ENCODE results near the gene NDUFAF4.

Gene NDUFAF4

DNA sequence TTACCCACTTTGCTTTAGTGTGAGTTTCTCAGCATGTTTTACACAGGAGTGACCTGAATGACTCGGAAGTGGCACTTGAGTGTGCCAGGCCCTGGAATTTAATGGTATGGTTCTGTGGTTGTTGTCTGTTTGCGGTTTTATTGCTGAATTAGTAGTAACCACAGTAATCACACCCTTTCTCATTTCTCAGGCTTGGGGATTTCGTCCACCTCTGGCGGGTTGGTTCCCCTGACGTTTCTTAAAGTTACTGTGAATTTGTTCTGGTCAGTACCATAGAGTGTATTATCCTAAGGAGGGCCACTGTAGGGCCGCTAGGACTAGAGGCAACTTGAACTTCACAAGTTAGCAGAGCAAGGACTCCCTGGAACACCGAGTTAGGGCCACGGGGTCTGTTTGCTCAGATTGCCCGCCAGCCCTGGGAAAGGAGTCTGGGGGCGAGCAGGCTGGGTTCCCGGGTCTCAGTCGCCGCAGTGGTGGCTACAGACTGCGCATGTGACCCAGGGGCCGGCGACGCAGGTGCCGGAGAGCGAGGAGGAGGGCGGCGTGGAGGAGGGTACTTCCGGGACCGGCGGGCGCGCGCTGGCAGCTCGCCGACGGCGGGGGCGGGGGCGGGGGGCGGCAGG is 26.3 kb upstream of the NDUFAF4 start:
- H4K12ac ChIP-seq (ENCODE audit: low read depth, low read length) = no peak overlapping the region
- no peak overlapping the region for H3K4ac ChIP-seq (ENCODE audit: low read depth, low read length)
- no peaks in the 10 kb centered on the region for H3K27me3 ChIP-seq (ENCODE audit: insufficient read depth, low read length)
- H2AFZ ChIP-seq (ENCODE audit: insufficient read depth, low read length, poor library complexity) = peak overlapping the region; percentile 94
- peaks cover 2% of the 10 kb centered on the region for H3K79me1 ChIP-seq (ENCODE audit: low read length)
- DNase-seq = no peak
- no CpG with 5 or more reads among the region's 34 CpGs for WGBS (ENCODE audit: extremely low coverage, insufficient coverage, insufficient read length)
- H4K8ac ChIP-seq (ENCODE audit: low read depth, low read length) = peak overlapping the region; percentile 92
- H3K4me1 ChIP-seq (ENCODE audit: control insufficient read depth in 1 of 2, insufficient read depth in 2 of 2, low read length in 2 of 2) = peaks cover 0 to 3% of the 10 kb centered on the region in 2 experiments
- no peaks in the 10 kb centered on the region for H3K9me3 ChIP-seq (ENCODE audit: insufficient read depth, low read depth, low read length)
- no peak overlapping the region for H2BK5ac ChIP-seq (ENCODE audit: low read depth, low read length, poor library complexity)
- H3K4me2 ChIP-seq (ENCODE audit: low read length) = peak overlapping the region; percentile 77
- H3K23ac ChIP-seq (ENCODE audit: low read length) = no peak overlapping the region
- no peak overlapping the region for H2BK12ac ChIP-seq (ENCODE audit: low read length)
- no peak overlapping the region for H4K91ac ChIP-seq (ENCODE audit: low read depth, low read length)
- no peaks in the 10 kb centered on the region for H3K36me3 ChIP-seq (ENCODE audit: control insufficient read depth in 1 of 2, insufficient read depth in 2 of 2, low read length in 2 of 2)
- H2BK120ac ChIP-seq (ENCODE audit: insufficient read depth, low read length, poor library complexity) = no peak overlapping the region
- peak overlapping the region; percentile 39 for H3K14ac ChIP-seq (ENCODE audit: low read length)
- peak overlapping the region; percentile 81 for H3K4me3 ChIP-seq (ENCODE audit: low read depth, low read length)
- peak overlapping the region; percentile 29 for H3K18ac ChIP-seq (ENCODE audit: low read length)
- peak overlapping the region; percentile 46 for H3K9ac ChIP-seq (ENCODE audit: low read length)
- no peak overlapping the region for H2AK5ac ChIP-seq (ENCODE audit: low read length)
- no peak overlapping the region for H3K27ac ChIP-seq (ENCODE audit: low read depth, low read length)
- no peaks in the 10 kb centered on the region for H3K79me2 ChIP-seq (ENCODE audit: control insufficient read depth, insufficient read depth, low read length, poor library complexity)

DNA sequence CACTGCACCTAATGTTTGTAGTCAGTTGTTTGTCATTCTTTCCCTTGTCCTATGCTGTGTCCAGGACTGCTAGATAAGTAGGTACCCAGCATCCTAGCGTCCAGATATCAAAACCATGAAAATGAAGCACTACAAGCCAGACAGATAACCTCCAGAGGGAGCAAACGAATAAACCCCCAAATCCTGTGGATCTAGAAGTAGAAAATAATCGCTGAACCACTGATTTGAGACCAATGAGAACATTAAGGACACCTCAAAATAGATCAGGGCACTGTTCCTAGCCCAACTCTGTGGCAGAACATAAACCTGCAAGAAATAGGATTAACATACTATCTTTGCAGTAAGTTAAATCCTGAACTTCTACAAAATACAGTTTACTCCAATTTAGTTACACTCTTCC is 25.7 kb upstream of the NDUFAF4 start:
- H3K79me1 ChIP-seq (ENCODE audit: low read length) = peaks cover 2% of the 10 kb centered on the region

DNA sequence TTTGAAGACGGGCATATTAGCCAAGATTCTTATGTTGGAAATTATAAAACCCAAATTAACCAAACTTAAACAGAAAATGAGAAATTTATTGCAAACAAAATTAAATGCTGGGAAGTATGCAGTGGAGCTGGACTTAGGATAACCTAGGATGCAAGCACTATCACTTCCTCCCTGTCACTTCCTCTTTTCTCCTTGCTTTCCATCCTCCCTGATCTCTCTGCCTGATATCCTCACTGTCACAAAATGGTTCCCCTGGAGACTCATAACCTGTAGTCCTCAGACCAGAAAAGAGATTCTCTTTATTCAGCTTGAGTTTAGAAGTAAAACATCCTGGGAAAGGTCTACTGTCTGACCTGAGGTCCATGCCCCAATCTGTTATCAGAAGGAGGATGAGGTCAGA is 19.4 kb upstream of the NDUFAF4 start:
- Histone ChIP-seq H3K9me3 (ENCODE audit: insufficient read depth, low read depth, low read length) (no peaks in the 10 kb centered on the region), H3K27me3 (ENCODE audit: insufficient read depth, low read length) (no peaks in the 10 kb centered on the region), H2AK5ac (ENCODE audit: low read length) (no peak overlapping the region), H4K91ac (ENCODE audit: low read depth, low read length) (no peak overlapping the region), H3K4me2 (ENCODE audit: low read length) (no peak overlapping the region), H3K79me1 (ENCODE audit: low read length) (no peaks in the 10 kb centered on the region), H3K79me2 (ENCODE audit: control insufficient read depth, insufficient read depth, low read length, poor library complexity) (no peaks in the 10 kb centered on the region), H3K14ac (ENCODE audit: low read length) (no peak overlapping the region), H3K4ac (ENCODE audit: low read depth, low read length) (no peak overlapping the region), H2BK120ac (ENCODE audit: insufficient read depth, low read length, poor library complexity) (no peak overlapping the region), H2BK12ac (ENCODE audit: low read length) (no peak overlapping the region), H3K27ac (ENCODE audit: low read depth, low read length) (no peak overlapping the region), H3K18ac (ENCODE audit: low read length) (no peak overlapping the region), H3K36me3 (ENCODE audit: control insufficient read depth in 1 of 2, insufficient read depth in 2 of 2, low read length in 2 of 2) (no peaks in the 10 kb centered on the region), H3K23ac (ENCODE audit: low read length) (no peak overlapping the region), H3K4me1 (ENCODE audit: control insufficient read depth in 1 of 2, insufficient read depth in 2 of 2, low read length in 2 of 2) (no peaks in the 10 kb centered on the region), H3K9ac (ENCODE audit: low read length) (no peak overlapping the region), H4K12ac (ENCODE audit: low read depth, low read length) (no peak overlapping the region), H2AFZ (ENCODE audit: insufficient read depth, low read length, poor library complexity) (no peak overlapping the region), H4K8ac (ENCODE audit: low read depth, low read length) (no peak overlapping the region), H3K4me3 (ENCODE audit: low read depth, low read length) (no peak overlapping the region), H2BK5ac (ENCODE audit: low read depth, low read length, poor library complexity) (no peak overlapping the region)
- DNase-seq = no peak
- WGBS (ENCODE audit: extremely low coverage, insufficient coverage, insufficient read length) = no CpG with 5 or more reads among the region's 1 CpG

More for the DNA sequence above, 25.7 kb upstream of the NDUFAF4 start:
- H2BK120ac ChIP-seq (ENCODE audit: insufficient read depth, low read length, poor library complexity) = no peak overlapping the region
- no peak overlapping the region for H2BK12ac ChIP-seq (ENCODE audit: low read length)
- no peak overlapping the region for H3K4ac ChIP-seq (ENCODE audit: low read depth, low read length)
- H4K12ac ChIP-seq (ENCODE audit: low read depth, low read length) = no peak overlapping the region
- H4K91ac ChIP-seq (ENCODE audit: low read depth, low read length) = no peak overlapping the region
- H3K27ac ChIP-seq (ENCODE audit: low read depth, low read length) = no peak overlapping the region
- no peak overlapping the region for H2AK5ac ChIP-seq (ENCODE audit: low read length)
- H3K18ac ChIP-seq (ENCODE audit: low read length) = no peak overlapping the region
- H2BK5ac ChIP-seq (ENCODE audit: low read depth, low read length, poor library complexity) = no peak overlapping the region
- WGBS (ENCODE audit: extremely low coverage, insufficient coverage, insufficient read length) = no CpG with 5 or more reads among the region's 3 CpGs
- no peaks in the 10 kb centered on the region for H3K79me2 ChIP-seq (ENCODE audit: control insufficient read depth, insufficient read depth, low read length, poor library complexity)
- H3K14ac ChIP-seq (ENCODE audit: low read length) = no peak overlapping the region
- H3K23ac ChIP-seq (ENCODE audit: low read length) = no peak overlapping the region
- H3K4me2 ChIP-seq (ENCODE audit: low read length) = no peak overlapping the region
- peaks cover 0 to 3% of the 10 kb centered on the region in 2 experiments for H3K4me1 ChIP-seq (ENCODE audit: control insufficient read depth in 1 of 2, insufficient read depth in 2 of 2, low read length in 2 of 2)
- no peak overlapping the region for H2AFZ ChIP-seq (ENCODE audit: insufficient read depth, low read length, poor library complexity)
- DNase-seq = no peak
- no peak overlapping the region for H4K8ac ChIP-seq (ENCODE audit: low read depth, low read length)
- no peaks in the 10 kb centered on the region for H3K36me3 ChIP-seq (ENCODE audit: control insufficient read depth in 1 of 2, insufficient read depth in 2 of 2, low read length in 2 of 2)
- no peaks in the 10 kb centered on the region for H3K27me3 ChIP-seq (ENCODE audit: insufficient read depth, low read length)
- no peaks in the 10 kb centered on the region for H3K9me3 ChIP-seq (ENCODE audit: insufficient read depth, low read depth, low read length)
- no peak overlapping the region for H3K4me3 ChIP-seq (ENCODE audit: low read depth, low read length)
- no peak overlapping the region for H3K9ac ChIP-seq (ENCODE audit: low read length)

DNA sequence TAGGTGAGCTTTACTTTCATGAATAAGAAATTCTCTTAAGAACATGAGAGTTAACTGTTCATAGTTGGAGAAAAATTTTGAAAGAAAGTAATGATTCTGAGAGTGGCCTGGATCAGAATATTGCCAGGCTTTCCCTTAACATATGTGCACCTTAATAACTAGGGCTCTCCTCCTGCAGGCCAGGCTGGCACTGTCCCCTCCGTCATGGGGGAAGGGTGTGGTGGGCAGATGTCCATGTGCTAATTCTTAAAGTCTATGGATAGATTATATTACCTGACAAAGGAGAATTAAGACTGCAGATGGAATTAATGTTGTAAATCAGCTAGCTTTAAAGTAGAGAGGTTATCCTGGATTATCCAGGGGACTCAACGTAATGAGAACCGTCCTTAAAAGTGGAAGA is 15.9 kb upstream of the NDUFAF4 start:
- H3K27me3 ChIP-seq (ENCODE audit: insufficient read depth, low read length) = no peaks in the 10 kb centered on the region
- no peaks in the 10 kb centered on the region for H3K79me1 ChIP-seq (ENCODE audit: low read length)
- H2BK5ac ChIP-seq (ENCODE audit: low read depth, low read length, poor library complexity) = no peak overlapping the region
- no peak for DNase-seq
- no peak overlapping the region for H3K4ac ChIP-seq (ENCODE audit: low read depth, low read length)
- no peaks in the 10 kb centered on the region for H3K9me3 ChIP-seq (ENCODE audit: insufficient read depth, low read depth, low read length)
- no peak overlapping the region for H2BK120ac ChIP-seq (ENCODE audit: insufficient read depth, low read length, poor library complexity)
- H4K91ac ChIP-seq (ENCODE audit: low read depth, low read length) = no peak overlapping the region
- no peaks in the 10 kb centered on the region for H3K36me3 ChIP-seq (ENCODE audit: control insufficient read depth in 1 of 2, insufficient read depth in 2 of 2, low read length in 2 of 2)
- H3K27ac ChIP-seq (ENCODE audit: low read depth, low read length) = no peak overlapping the region
- H3K9ac ChIP-seq (ENCODE audit: low read length) = no peak overlapping the region
- no peaks in the 10 kb centered on the region for H3K79me2 ChIP-seq (ENCODE audit: control insufficient read depth, insufficient read depth, low read length, poor library complexity)
- no peak overlapping the region for H3K23ac ChIP-seq (ENCODE audit: low read length)
- H2AFZ ChIP-seq (ENCODE audit: insufficient read depth, low read length, poor library complexity) = no peak overlapping the region
- no peak overlapping the region for H4K8ac ChIP-seq (ENCODE audit: low read depth, low read length)
- H4K12ac ChIP-seq (ENCODE audit: low read depth, low read length) = no peak overlapping the region
- no peak overlapping the region for H3K4me3 ChIP-seq (ENCODE audit: low read depth, low read length)
- no peak overlapping the region for H3K14ac ChIP-seq (ENCODE audit: low read length)
- no peak overlapping the region for H2BK12ac ChIP-seq (ENCODE audit: low read length)
- no peak overlapping the region for H3K4me2 ChIP-seq (ENCODE audit: low read length)
- H3K4me1 ChIP-seq (ENCODE audit: control insufficient read depth in 1 of 2, insufficient read depth in 2 of 2, low read length in 2 of 2) = no peaks in the 10 kb centered on the region
- no CpG with 5 or more reads among the region's 3 CpGs for WGBS (ENCODE audit: extremely low coverage, insufficient coverage, insufficient read length)
- H3K18ac ChIP-seq (ENCODE audit: low read length) = no peak overlapping the region
- H2AK5ac ChIP-seq (ENCODE audit: low read length) = no peak overlapping the region
